Right ventricle myocardium inferior (tissue), 1 donor: ENCODE results near the gene CCDC127. TPM values are rescaled to one million over a fixed set of nuclear protein-coding genes. Genes with fewer than 3 reads are reported as not detected.
A peak's percentile ranks its signal among the peaks of the same experiment; 100 is the strongest.
"Not testable (repeated sequence)": the region's sequence is repeated elsewhere in the genome, so short reads cannot be mapped to it uniquely, and the experiment has no call there.

Source experiments
- ATAC-seq: fragments of 200-7000 bp; cut with Tn5 transposase; one replicate; pipeline ENCODE4 v1.9.1; 2020; ENCODE audit warnings: mild to moderate bottlenecking, moderate library complexity
- DNase-seq: peaks from one replicate; pipeline ENCODE4 v3.0.0; 2021; ENCODE audit errors: missing footprints
- intact Hi-C: fragments of 100-400 bp; cut with DNase I; formaldehyde crosslinking; loops from one replicate; pipeline ENCODE4 v1.11.0; 2022
- long read RNA-seq: library from polyadenylated mRNA; unstranded; transcript quantifications from one replicate; pipeline ENCODE4 v2.0.0, GENCODE V29; 2021
- total RNA-seq: library from RNA; stranded (reverse); fragmentation: NEBNext Ultra II Directional; extraction: Animal tissue kit (Norgen Biotek cat#: 25700); gene quantifications from one replicate; pipeline ENCODE4 v1.2.1, GENCODE V29; 2021
- donor health status: DM: no; HTN: yes; CAD: no; lungs with severe emphysema.

Gene CCDC127
- 9.4 TPM for total RNA-seq
- long read RNA-seq, full-length matches to known transcripts = 9 of 11 reads
- long read RNA-seq, partial matches to known transcripts = 1 of 11 reads
- long read RNA-seq, other reads (novel, unspliced or antisense) = 1 of 11 reads

GRCh38 chr5:217494-218456, at the start of gene CCDC127, which contains the start of gene SDHA:
TSS of gene CCDC127 (minus strand) at chr5:218153. CDS start at chr5:216849, 1,304 bp downstream.
TSS of gene SDHA (plus strand) at chr5:218320. CDS start at chr5:218356, 36 bp downstream.
- DNase-seq = peak; percentile 98
- peak; percentile 97 for ATAC-seq
- intact Hi-C loops = loop anchor here (2.0 to 5.0 kb wide), 2 partner anchors 27 to 255 kb away; partner anchors contain the start of gene LRRC14B

- no peak for DNase-seq
- no peak for ATAC-seq
- intact Hi-C loops = no loop called here
These were observed 49.8 kb upstream of the CCDC127 start for GRCh38 chr5:267716-268115.

- ATAC-seq, DNase-seq, intact Hi-C loops: not testable (repeated sequence)
These were observed 48.5 kb upstream of the CCDC127 start for GRCh38 chr5:266311-267026.

- intact Hi-C loops = loop anchor here (5.0 kb wide), 1 partner anchor 72 kb away; the partner anchor contains the start of gene LRRC14B
- DNase-seq (no peak), ATAC-seq (peak; percentile 37)
These were observed 46.4 kb upstream of the CCDC127 start for GRCh38 chr5:264338-264737.

- intact Hi-C loops = loop anchor here (5.0 kb wide), 1 partner anchor 71 kb away; the partner anchor contains the start of gene LRRC14B
- DNase-seq = not testable (repeated sequence)
- peak; percentile 86 for ATAC-seq
These were observed 45.5 kb upstream of the CCDC127 start for GRCh38 chr5:263275-263974.

GRCh38 chr5:257148-257547, 39.2 kb upstream of the CCDC127 start:
- intact Hi-C loops = no loop called here

GRCh38 chr5:256347-256746, 38.4 kb upstream of the CCDC127 start:
- intact Hi-C loops, DNase-seq: not testable (repeated sequence)
- peak; percentile 79 for ATAC-seq

More at GRCh38 chr5:257148-257547, 39.2 kb upstream of the CCDC127 start:
- ATAC-seq (peak; percentile 46), DNase-seq (no peak)

GRCh38 chr5:255116-255515, 37.2 kb upstream of the CCDC127 start:
- ATAC-seq, intact Hi-C loops, DNase-seq: not testable (repeated sequence)

- intact Hi-C loops, ATAC-seq, DNase-seq: not testable (repeated sequence)
These were observed 36.4 kb upstream of the CCDC127 start for GRCh38 chr5:254322-254721.

- intact Hi-C loops = no loop called here
- no peak for DNase-seq
- ATAC-seq = no peak
These were observed 34.6 kb upstream of the CCDC127 start for GRCh38 chr5:252546-252945.

- DNase-seq, intact Hi-C loops, ATAC-seq: not testable (repeated sequence)
These were observed 34.0 kb upstream of the CCDC127 start for GRCh38 chr5:251975-252374.

- ATAC-seq, intact Hi-C loops, DNase-seq: not testable (repeated sequence)
These were observed 33.6 kb upstream of the CCDC127 start for GRCh38 chr5:251538-251937.

GRCh38 chr5:251016-251415, 33.1 kb upstream of the CCDC127 start:
- ATAC-seq = peak; percentile 28
- intact Hi-C loops, DNase-seq: not testable (repeated sequence)

GRCh38 chr5:250396-250795, 32.4 kb upstream of the CCDC127 start:
- ATAC-seq = peak; percentile 23
- DNase-seq, intact Hi-C loops: not testable (repeated sequence)

- ATAC-seq, DNase-seq, intact Hi-C loops: not testable (repeated sequence)
These were observed 27.8 kb upstream of the CCDC127 start for GRCh38 chr5:245717-246116.

GRCh38 chr5:243683-244367, 25.9 kb upstream of the CCDC127 start:
- ATAC-seq, intact Hi-C loops, DNase-seq: not testable (repeated sequence)

- ATAC-seq = peak; percentile 57
- intact Hi-C loops, DNase-seq: not testable (repeated sequence)
These were observed 23.2 kb upstream of the CCDC127 start for GRCh38 chr5:241045-241669.
